ENCODE data around the gene DMRT2.

DNA sequence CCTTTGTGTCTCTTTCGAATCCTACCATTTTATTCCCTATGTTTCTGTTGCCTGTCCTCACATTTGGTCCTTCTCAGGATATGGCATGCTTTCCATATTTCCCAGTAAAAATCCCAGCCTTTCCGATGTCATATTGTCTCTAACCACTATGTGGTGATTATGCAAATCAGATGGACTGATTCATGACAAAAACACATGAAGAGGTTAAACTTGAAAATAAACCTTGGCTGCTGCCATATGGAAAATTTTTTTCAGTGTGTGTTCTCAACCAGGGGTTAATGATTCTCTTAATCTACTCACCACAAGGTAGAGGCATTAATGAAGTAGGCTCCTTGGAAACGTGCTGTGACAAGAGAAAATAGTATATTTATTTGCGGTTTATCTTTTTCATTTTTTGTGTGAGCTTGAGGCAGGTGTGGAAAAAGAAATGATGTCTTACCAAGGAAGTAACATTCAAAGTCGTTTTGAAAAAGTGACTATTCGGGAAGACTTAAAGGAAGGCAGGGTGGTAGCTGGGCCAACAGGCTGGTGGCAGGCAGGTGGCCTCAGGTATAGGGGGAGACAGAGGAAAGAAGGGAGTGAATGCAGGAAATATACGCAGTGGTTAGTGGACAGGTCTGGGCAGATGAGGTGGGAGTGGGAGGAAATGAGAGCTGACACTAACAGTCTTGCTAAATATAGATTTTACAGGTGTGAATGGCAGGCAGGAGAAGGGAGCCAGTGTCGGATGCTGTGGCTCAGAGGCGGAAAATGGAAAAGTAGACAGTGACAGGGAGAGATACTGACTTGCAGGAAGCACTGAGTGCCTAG, 46.2 kb downstream of the DMRT2 start:
- TF ChIP-seq CTCF (conservative IDR thresholded peaks at IDR 0.05) (no peak), EZH2 (IDR thresholded peaks at IDR 0.05; ENCODE audit: low read depth) (no peak)
